ENCODE results near the gene BRPF3. TPM values are rescaled to one million over a fixed set of nuclear protein-coding genes. Genes with fewer than 3 reads are reported as not detected.

BRPF3 gene
- total and polyA plus RNA-seq, 2 donors (not counting 3 experiments of a cell fraction or from before 2014, with no cell fraction given), result 30.5 to 35.7 TPM

- DNase-seq (ENCODE audit: low read depth, low spot score), result no peak
- POLR2A ChIA-PET, result no interaction called here
- Histone ChIP-seq H3K9me1 (replicated peaks; ENCODE audit: control insufficient read depth, extremely low read depth, insufficient read depth, low read length) (no peaks in the 10 kb centered on the region), H2AFZ (ENCODE audit: low read depth, low read length) (no peak overlapping the region), H4K20me1 (replicated peaks; ENCODE audit: control insufficient read depth, extremely low read depth, insufficient read depth, low read length) (peaks cover 3% of the 10 kb centered on the region), H3K4me2 (ENCODE audit: insufficient read depth, low read length) (no peak overlapping the region), H3K4me1 (ENCODE audit: control insufficient read depth, extremely low read depth, insufficient read depth, low read length) (peaks cover 12% of the 10 kb centered on the region), H3K9ac (replicated peaks; ENCODE audit: extremely low read depth, insufficient read depth, low read length) (no peak overlapping the region), H3K27me3 (ENCODE audit: control insufficient read depth in 2 of 2, insufficient read depth in 2 of 2, low read length in 2 of 2) (no peaks in the 10 kb centered on the region), H3K79me2 (ENCODE audit: control insufficient read depth, insufficient read depth, low read length) (peaks cover 61% of the 10 kb centered on the region), H3K9me3 (replicated peaks; ENCODE audit: control insufficient read depth, insufficient read depth, low read length) (no peaks in the 10 kb centered on the region), H3K27ac (ENCODE audit: insufficient read depth, low read depth, low read length) (no peak overlapping the region), H3K36me3 (ENCODE audit: control insufficient read depth in 2 of 2, extremely low read depth in 1 of 2, insufficient read depth in 2 of 2, low read length in 2 of 2) (peaks cover 7 to 37% of the 10 kb centered on the region in 2 experiments), H3K4me3 (replicated peaks in 1 of 3; ENCODE audit: insufficient read depth in 1 of 3, low read depth in 1 of 3, low read length in 3 of 3) (no peak overlapping the region)
- dilution Hi-C loops (cut with MboI; ENCODE audit: extremely low pct_ligation_motif_present, low sequenced_read_pairs), result no loop called here
- FAIRE-seq, result no peak
- intact Hi-C loops (cut with micrococcal nuclease), result no loop called here
- no TSS peak for BruUV-seq (replicated peaks)
- CTCF ChIA-PET, result no interaction called here
- no peak for TF ChIP-seq FOS (IDR thresholded peaks at IDR 0.05; ENCODE audit: borderline replicate concordance, insufficient read depth, low read length)
- no peak for TF ChIP-seq GATA2 (IDR thresholded peaks at IDR 0.05; ENCODE audit: insufficient read depth, insufficient read length, low read depth, low read length)
- no peak for TF ChIP-seq POLR2AphosphoS5 (IDR thresholded peaks at IDR 0.05; ENCODE audit: insufficient read depth, low read depth, low read length)
- TF ChIP-seq MAX (IDR thresholded peaks at IDR 0.05; ENCODE audit: insufficient read depth, insufficient read length), result no peak
- no peak for TF ChIP-seq POLR2A (IDR thresholded peaks at IDR 0.05; ENCODE audit: low read depth, low read length)
- TF ChIP-seq JUN (IDR thresholded peaks at IDR 0.05; ENCODE audit: borderline replicate concordance, insufficient read depth, insufficient read length, low read depth), result no peak
Measured at GRCh38 chr6:36200154-36200891, 3.8 kb downstream of the BRPF3 start.

- CTCF ChIA-PET, result no interaction called here
- H3K79me2 ChIP-seq (ENCODE audit: control insufficient read depth, insufficient read depth, low read length), result peaks cover 61% of the 10 kb centered on the region
Measured at GRCh38 chr6:36200998-36201596, 4.6 kb downstream of the BRPF3 start.

More at GRCh38 chr6:36200998-36201596, 4.6 kb downstream of the BRPF3 start:
- FAIRE-seq (no peak), DNase-seq (ENCODE audit: low read depth, low spot score) (no peak)
- dilution Hi-C loops (cut with MboI; ENCODE audit: extremely low pct_ligation_motif_present, low sequenced_read_pairs) (no loop called here), intact Hi-C loops (cut with micrococcal nuclease) (no loop called here)
- BruUV-seq (replicated peaks), result no TSS peak
- Histone ChIP-seq H3K9me3 (replicated peaks; ENCODE audit: control insufficient read depth, insufficient read depth, low read length) (no peaks in the 10 kb centered on the region), H2AFZ (ENCODE audit: low read depth, low read length) (no peak overlapping the region), H3K4me2 (ENCODE audit: insufficient read depth, low read length) (no peak overlapping the region), H4K20me1 (replicated peaks; ENCODE audit: control insufficient read depth, extremely low read depth, insufficient read depth, low read length) (peaks cover 3% of the 10 kb centered on the region), H3K9me1 (replicated peaks; ENCODE audit: control insufficient read depth, extremely low read depth, insufficient read depth, low read length) (no peaks in the 10 kb centered on the region), H3K36me3 (ENCODE audit: control insufficient read depth in 2 of 2, extremely low read depth in 1 of 2, insufficient read depth in 2 of 2, low read length in 2 of 2) (peaks cover 7 to 37% of the 10 kb centered on the region in 2 experiments), H3K27ac (ENCODE audit: insufficient read depth, low read depth, low read length) (no peak overlapping the region), H3K9ac (replicated peaks; ENCODE audit: extremely low read depth, insufficient read depth, low read length) (no peak overlapping the region), H3K27me3 (ENCODE audit: control insufficient read depth in 2 of 2, insufficient read depth in 2 of 2, low read length in 2 of 2) (no peaks in the 10 kb centered on the region), H3K4me3 (replicated peaks in 1 of 3; ENCODE audit: insufficient read depth in 1 of 3, low read depth in 1 of 3, low read length in 3 of 3) (no peak overlapping the region), H3K4me1 (ENCODE audit: control insufficient read depth, extremely low read depth, insufficient read depth, low read length) (peaks cover 8% of the 10 kb centered on the region)
- POLR2A ChIA-PET, result no interaction called here
- no peak for TF ChIP-seq CTCF (IDR thresholded peaks at IDR 0.05; ENCODE audit: extremely low read depth in 1 of 2, insufficient read depth in 1 of 2, low read depth in 1 of 2, low read length in 2 of 2)
- no peak for TF ChIP-seq EZH2 (IDR thresholded peaks at IDR 0.05; ENCODE audit: borderline replicate concordance, low read depth, low read length, severe bottlenecking)
- no peak for TF ChIP-seq MYC (IDR thresholded peaks at IDR 0.05; ENCODE audit: low read depth, low read length)
- no peak for TF ChIP-seq MAX (IDR thresholded peaks at IDR 0.05; ENCODE audit: insufficient read depth, insufficient read length)
- TF ChIP-seq JUN (IDR thresholded peaks at IDR 0.05; ENCODE audit: borderline replicate concordance, insufficient read depth, insufficient read length, low read depth), result no peak
- no peak for TF ChIP-seq POLR2AphosphoS5 (IDR thresholded peaks at IDR 0.05; ENCODE audit: insufficient read depth, low read depth, low read length)
- no peak for TF ChIP-seq GATA2 (IDR thresholded peaks at IDR 0.05; ENCODE audit: insufficient read depth, insufficient read length, low read depth, low read length)
- no peak for TF ChIP-seq POLR2A (IDR thresholded peaks at IDR 0.05; ENCODE audit: low read depth, low read length)
- TF ChIP-seq FOS (IDR thresholded peaks at IDR 0.05; ENCODE audit: borderline replicate concordance, insufficient read depth, low read length), result no peak

All from endothelial cell of umbilical vein (primary cell).